Kidney (tissue), 14 donors: ENCODE measurements around the gene MAP3K5. TPM values are rescaled to one million over a fixed set of nuclear protein-coding genes. Genes with fewer than 3 reads are reported as not detected.

ENCODE experiments used
- DNase-seq, 5 donors: peaks; one replicate each; pipeline ENCODE4 v3.0.0-alpha.2; 2013 to 2020
- FAIRE-seq: peaks from 2 replicates; lab custom pipeline; 2012; peaks lifted over from hg19 to GRCh38; lab: Jason Lieb, UNC
- H3K27ac ChIP-seq, 2 donors: one replicate each; pipeline ENCODE4 v1.7.0; 2013; ENCODE audit warnings: low read depth in 2 of 2, low read length in 2 of 2, inconsistent platforms in 1 of 2
- H3K27me3 ChIP-seq: one replicate; pipeline ENCODE4 v1.7.1; 2013; ENCODE audit warnings: low read length, inconsistent platforms; ENCODE audit not compliant: control insufficient read depth, insufficient read depth
- H3K36me3 ChIP-seq, 3 donors: one replicate each; pipeline versions ENCODE4 v1.7.0 to v1.7.1; 2013; ENCODE audit warnings: low read length in 3 of 3, control low read depth in 1 of 3, inconsistent platforms in 1 of 3; ENCODE audit not compliant: insufficient read depth in 3 of 3, control insufficient read depth in 2 of 3
- H3K4me1 ChIP-seq, 3 donors: one replicate each; pipeline versions ENCODE4 v1.7.0 to v1.7.1; 2013; ENCODE audit warnings: low read length in 3 of 3, inconsistent platforms in 1 of 3, low read depth in 1 of 3; ENCODE audit not compliant: control insufficient read depth in 2 of 3, insufficient read depth in 2 of 3
- H3K4me3 ChIP-seq, 3 donors: one replicate each; pipeline versions ENCODE4 v1.7.0 to v1.8.1; 2013; ENCODE audit warnings: low read length in 3 of 3, control low read depth in 1 of 3, inconsistent platforms in 1 of 3
- H3K9ac ChIP-seq, 3 donors: one replicate each; pipeline versions ENCODE4 v1.7.0 to v1.7.1; 2013; ENCODE audit warnings: low read length in 3 of 3, control low read depth in 1 of 3, inconsistent platforms in 1 of 3
- H3K9me3 ChIP-seq, 3 donors: one replicate each; pipeline versions ENCODE4 v1.7.0 to v1.7.1; 2013; ENCODE audit warnings: low read length in 3 of 3, control low read depth in 1 of 3, inconsistent platforms in 1 of 3; ENCODE audit not compliant: control insufficient read depth in 2 of 3, insufficient read depth in 1 of 3
- CTCF ChIP-seq: IDR thresholded peaks from 3 replicates; pipeline ENCODE4 v1.5.1; 2012; ENCODE audit warnings: mild to moderate bottlenecking, moderate library complexity, borderline replicate concordance; ENCODE audit not compliant: insufficient read depth; ENCODE audit errors: extremely low read depth
- intact Hi-C: fragments of 100-400 bp; cut with DNase I; formaldehyde crosslinking; loops from one replicate; pipeline ENCODE4 v1.11.1; 2022
- polyA plus RNA-seq: library from polyadenylated mRNA; stranded (reverse); fragments of 350-450 nt; fragmentation: Illumina TruSeq; extraction: RNeasy Lipid Tissue Mini Kit (QIAGEN cat#74804); gene quantifications from one replicate; pipeline ENCODE4 v1.2.3, GENCODE V29; 2014; ENCODE audit warnings: low read depth, low replicate concordance; ENCODE audit not compliant: insufficient read depth
- total RNA-seq: library from RNA; stranded (reverse); fragmentation: NEBNext Ultra II Directional; extraction: Animal tissue kit (Norgen Biotek cat#: 25700); gene quantifications from one replicate; pipeline ENCODE4 v1.2.1, GENCODE V29; 2021
- donor health status: control.
- donor health status: control.
- donor health status: control.
- donor health status: control.
- donor health status: control.
- donor health status: DM: yes; HTN: yes; CAD: no.
- donor health status: Normal renal cell carcinoma (clear cell type).

The MAP3K5 gene
- total and polyA plus RNA-seq, 2 donors from 2014 or later: 5.9 to 32.9 TPM

- intact Hi-C loops: no loop called here
- Histone ChIP-seq H3K36me3 (no peaks in the 10 kb centered on the region), H3K9ac (peak overlapping the region in 1 of 3 donors; percentile 28), H3K9me3 (no peaks in the 10 kb centered on the region), H3K27ac (peak overlapping the region; percentile 38 to 75), H3K4me1 (peaks cover 0 to 18% (median 17%) of the 10 kb centered on the region in 3 donors), H3K27me3 (no peaks in the 10 kb centered on the region), H3K4me3 (no peak overlapping the region)
- DNase-seq (peak in 3 of 5 donors; percentile 26 to 66 (median 54)), FAIRE-seq (no peak)
- no peak for TF ChIP-seq CTCF
Observed at GRCh38 chr6:136737374-136737844, 54.9 kb downstream of the MAP3K5 start.

GRCh38 chr6:136736281-136736960 lies 55.9 kb downstream of the MAP3K5 start:
- no peaks in the 10 kb centered on the region for H3K36me3 ChIP-seq
- FAIRE-seq: no peak
- H3K4me3 ChIP-seq: no peak overlapping the region
- DNase-seq: no peak
- H3K27me3 ChIP-seq: no peaks in the 10 kb centered on the region
- H3K9ac ChIP-seq: no peak overlapping the region
- intact Hi-C loops: no loop called here
- H3K4me1 ChIP-seq: peaks cover 0 to 18% (median 17%) of the 10 kb centered on the region in 3 donors
- no peaks in the 10 kb centered on the region for H3K9me3 ChIP-seq
- TF ChIP-seq CTCF: no peak
- H3K27ac ChIP-seq: no peak overlapping the region

GRCh38 chr6:136734977-136735376 lies 57.3 kb downstream of the MAP3K5 start:
- Histone ChIP-seq H3K27me3 (no peaks in the 10 kb centered on the region), H3K27ac (no peak overlapping the region), H3K4me3 (no peak overlapping the region), H3K36me3 (no peaks in the 10 kb centered on the region), H3K4me1 (peaks cover 0 to 16% (median 16%) of the 10 kb centered on the region in 3 donors), H3K9me3 (no peaks in the 10 kb centered on the region), H3K9ac (no peak overlapping the region)
- no peak for DNase-seq
- no peak for TF ChIP-seq CTCF
- no peak for FAIRE-seq
- intact Hi-C loops: no loop called here

GRCh38 chr6:136732889-136733288 lies 59.4 kb downstream of the MAP3K5 start:
- Histone ChIP-seq H3K4me1 (peaks cover 0 to 10% (median 8%) of the 10 kb centered on the region in 3 donors), H3K9ac (no peak overlapping the region), H3K27ac (no peak overlapping the region), H3K27me3 (no peaks in the 10 kb centered on the region), H3K36me3 (no peaks in the 10 kb centered on the region), H3K4me3 (no peak overlapping the region), H3K9me3 (no peaks in the 10 kb centered on the region)
- no peak for TF ChIP-seq CTCF
- FAIRE-seq (no peak), DNase-seq (peak in 3 of 5 donors; percentile 46 to 59 (median 57))
- intact Hi-C loops: no loop called here
